ENCODE data around the gene DNAH2.

Gene DNAH2

DNA sequence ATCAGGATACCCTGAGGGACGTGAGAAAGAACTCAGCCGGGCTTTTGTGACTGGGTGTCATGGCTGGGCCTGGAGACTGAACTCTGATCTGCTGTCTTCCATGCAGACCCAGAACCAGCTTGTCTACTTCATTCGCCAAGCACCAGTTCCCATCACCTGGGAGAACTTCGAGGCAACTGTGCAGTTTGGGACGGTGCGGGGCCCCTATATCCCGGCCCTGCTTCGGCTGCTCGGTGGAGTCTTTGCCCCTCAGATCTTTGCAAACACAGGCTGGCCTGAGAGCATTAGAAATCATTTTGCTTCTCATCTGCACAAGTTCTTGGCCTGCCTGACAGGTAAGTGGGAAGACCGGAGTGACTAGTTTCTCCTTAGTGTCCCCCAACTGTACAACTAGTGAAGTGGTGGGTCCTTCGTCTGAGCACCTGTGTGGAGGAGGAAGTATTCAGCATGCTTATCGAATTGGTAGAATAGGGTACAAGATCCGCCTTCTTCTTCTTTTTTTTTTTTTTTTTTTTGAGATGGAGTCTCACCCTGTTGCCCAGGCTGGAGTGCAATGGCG, 15.5 kb downstream of the DNAH2 start:
- Histone ChIP-seq H3K36me3 (no peaks in the 10 kb centered on the region), H3K9me3 (no peaks in the 10 kb centered on the region), H3K4me3 (ENCODE audit: low read depth, low read length) (no peak overlapping the region), H3K4me1 (no peaks in the 10 kb centered on the region), H3K27me3 (peaks cover 4% of the 10 kb centered on the region; the same call in 1 of the 2 replicates)
- TF ChIP-seq, protein P1, sequence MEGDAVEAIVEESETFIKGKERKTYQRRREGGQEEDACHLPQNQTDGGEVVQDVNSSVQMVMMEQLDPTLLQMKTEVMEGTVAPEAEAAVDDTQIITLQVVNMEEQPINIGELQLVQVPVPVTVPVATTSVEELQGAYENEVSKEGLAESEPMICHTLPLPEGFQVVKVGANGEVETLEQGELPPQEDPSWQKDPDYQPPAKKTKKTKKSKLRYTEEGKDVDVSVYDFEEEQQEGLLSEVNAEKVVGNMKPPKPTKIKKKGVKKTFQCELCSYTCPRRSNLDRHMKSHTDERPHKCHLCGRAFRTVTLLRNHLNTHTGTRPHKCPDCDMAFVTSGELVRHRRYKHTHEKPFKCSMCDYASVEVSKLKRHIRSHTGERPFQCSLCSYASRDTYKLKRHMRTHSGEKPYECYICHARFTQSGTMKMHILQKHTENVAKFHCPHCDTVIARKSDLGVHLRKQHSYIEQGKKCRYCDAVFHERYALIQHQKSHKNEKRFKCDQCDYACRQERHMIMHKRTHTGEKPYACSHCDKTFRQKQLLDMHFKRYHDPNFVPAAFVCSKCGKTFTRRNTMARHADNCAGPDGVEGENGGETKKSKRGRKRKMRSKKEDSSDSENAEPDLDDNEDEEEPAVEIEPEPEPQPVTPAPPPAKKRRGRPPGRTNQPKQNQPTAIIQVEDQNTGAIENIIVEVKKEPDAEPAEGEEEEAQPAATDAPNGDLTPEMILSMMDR (IDR thresholded peaks at IDR 0.05; ENCODE audit: low read depth, low read length): no peak
- DNase-seq: no peak

DNA sequence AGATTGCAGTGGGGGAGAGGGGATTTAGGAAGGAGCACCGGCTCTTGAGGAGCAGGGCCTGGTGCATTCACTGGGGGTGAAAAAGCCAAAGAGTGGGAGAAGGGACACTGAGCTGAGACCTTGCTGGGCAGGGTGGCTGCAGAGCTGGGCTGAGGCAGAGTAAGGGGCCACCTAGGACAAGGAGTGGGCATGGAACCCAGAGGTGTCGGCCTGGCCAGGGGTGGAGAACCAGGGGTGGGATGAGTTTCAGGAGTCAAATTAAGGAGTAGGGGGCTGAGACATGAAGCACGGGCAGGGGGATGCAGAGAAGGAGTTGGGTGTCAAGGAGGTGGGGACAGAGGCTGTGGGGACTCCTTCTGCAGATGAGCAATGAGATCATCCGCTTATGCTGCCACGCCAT, 20.1 kb downstream of the DNAH2 start:
- no peak for DNase-seq
- TF ChIP-seq, protein P1 (IDR thresholded peaks at IDR 0.05; ENCODE audit: low read depth, low read length): no peak
- no peaks in the 10 kb centered on the region for H3K4me1 ChIP-seq
- H3K9me3 ChIP-seq: no peaks in the 10 kb centered on the region
- peaks cover 9% of the 10 kb centered on the region for H3K27me3 ChIP-seq
- no peak overlapping the region for H3K4me3 ChIP-seq (ENCODE audit: low read depth, low read length)
- H3K36me3 ChIP-seq: no peaks in the 10 kb centered on the region

DNA sequence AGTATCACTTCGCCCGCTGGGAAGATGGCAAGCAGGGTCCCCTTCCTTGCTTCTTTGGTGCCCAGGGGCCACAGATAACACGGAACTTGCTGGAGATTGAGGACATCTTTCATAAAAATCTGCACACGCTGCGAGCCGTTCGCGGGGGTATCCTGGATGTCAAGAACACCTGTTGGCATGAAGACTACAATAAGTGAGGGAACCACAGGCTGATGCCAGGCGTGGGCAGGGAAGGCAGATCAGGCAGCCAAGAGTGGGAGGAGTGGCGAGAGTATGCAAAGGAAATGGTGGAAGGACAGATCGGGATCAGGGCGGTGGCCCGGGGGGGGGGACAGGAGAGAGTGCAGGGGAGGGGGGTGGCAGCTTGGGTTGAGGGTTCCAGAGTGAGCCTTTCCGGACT, 22.2 kb downstream of the DNAH2 start:
- Histone ChIP-seq H3K36me3 (no peaks in the 10 kb centered on the region), H3K4me1 (no peaks in the 10 kb centered on the region), H3K27me3 (peaks cover 9% of the 10 kb centered on the region), H3K4me3 (ENCODE audit: low read depth, low read length) (no peak overlapping the region), H3K9me3 (no peaks in the 10 kb centered on the region)
- no peak for DNase-seq
- TF ChIP-seq, protein P1 (IDR thresholded peaks at IDR 0.05; ENCODE audit: low read depth, low read length): no peak

DNA sequence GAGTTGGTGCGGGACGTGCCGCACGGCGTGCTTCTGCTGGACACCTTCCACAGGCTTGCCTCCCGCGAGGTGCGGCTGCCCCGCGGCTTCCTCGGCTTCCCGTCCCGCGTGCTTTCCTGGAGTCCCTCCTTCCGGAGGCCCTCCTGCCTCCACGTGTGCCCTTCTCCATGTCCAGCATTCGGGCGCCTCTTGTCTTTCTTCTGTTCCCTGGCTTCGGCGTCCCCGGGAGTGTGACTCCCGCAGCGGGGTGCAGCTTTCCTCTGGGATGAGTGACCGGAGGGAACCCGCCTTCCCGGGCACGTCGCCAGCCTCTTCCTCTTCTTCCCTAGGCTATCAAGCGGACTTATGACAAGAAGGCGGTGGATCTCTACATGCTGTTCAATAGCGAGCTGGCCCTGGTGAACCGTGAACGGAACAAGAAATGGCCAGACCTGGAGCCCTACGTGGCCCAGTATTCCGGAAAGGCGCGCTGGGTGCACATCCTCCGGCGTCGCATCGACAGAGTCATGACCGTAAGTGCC, 23.0 kb downstream of the DNAH2 start:
- no peaks in the 10 kb centered on the region for H3K4me1 ChIP-seq
- TF ChIP-seq, protein P1 (IDR thresholded peaks at IDR 0.05; ENCODE audit: low read depth, low read length): no peak
- DNase-seq: peak; percentile 22
- peak overlapping the region; percentile 51 for H3K4me3 ChIP-seq (ENCODE audit: low read depth, low read length)
- H3K27me3 ChIP-seq: peaks cover 9% of the 10 kb centered on the region
- H3K36me3 ChIP-seq: no peaks in the 10 kb centered on the region
- H3K9me3 ChIP-seq: no peaks in the 10 kb centered on the region

DNA sequence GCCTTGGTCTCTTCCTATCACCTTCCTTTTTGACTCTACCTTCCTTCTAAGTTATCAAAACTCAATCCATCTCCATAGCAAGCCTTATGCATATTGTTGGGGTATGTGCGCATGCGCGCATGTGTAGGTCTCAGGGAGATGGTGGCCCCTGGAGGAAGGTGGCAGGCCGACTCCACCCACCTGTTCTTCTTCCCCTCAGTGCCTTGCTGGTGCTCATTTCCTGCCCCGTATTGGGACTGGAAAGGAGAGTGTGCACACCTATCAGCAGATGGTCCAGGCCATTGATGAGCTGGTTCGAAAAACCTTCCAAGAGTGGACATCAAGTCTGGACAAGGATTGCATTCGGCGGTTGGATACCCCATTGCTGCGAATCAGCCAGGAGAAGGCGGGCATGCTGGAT, 25.2 kb downstream of the DNAH2 start:
- DNase-seq: no peak
- no peaks in the 10 kb centered on the region for H3K9me3 ChIP-seq
- H3K27me3 ChIP-seq: peaks cover 6% of the 10 kb centered on the region
- TF ChIP-seq, protein P1 (IDR thresholded peaks at IDR 0.05; ENCODE audit: low read depth, low read length): no peak
- H3K36me3 ChIP-seq: no peaks in the 10 kb centered on the region
- no peaks in the 10 kb centered on the region for H3K4me1 ChIP-seq
- no peak overlapping the region for H3K4me3 ChIP-seq (ENCODE audit: low read depth, low read length)

DNA sequence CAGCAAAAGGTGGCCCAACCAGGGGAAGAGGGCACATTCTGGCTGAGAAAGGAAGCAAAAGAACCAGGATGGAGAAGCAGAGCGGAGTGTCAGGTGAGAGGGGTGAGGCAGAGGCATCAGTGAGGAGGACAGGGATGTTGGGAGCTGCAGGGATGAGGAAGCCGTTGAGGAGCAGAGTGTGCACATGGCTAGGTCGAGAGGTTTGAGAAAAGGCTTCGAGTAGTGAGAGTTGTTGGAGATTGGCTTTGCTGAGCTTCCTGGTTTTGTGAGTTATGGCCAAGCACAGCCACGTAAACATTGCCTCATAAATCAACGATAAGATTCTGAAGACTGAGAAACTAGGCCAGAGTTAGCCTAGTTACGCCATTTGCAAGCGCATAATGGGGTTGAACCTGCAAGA, 26.9 kb downstream of the DNAH2 start:
- peaks cover 6% of the 10 kb centered on the region for H3K27me3 ChIP-seq
- no peak overlapping the region for H3K4me3 ChIP-seq (ENCODE audit: low read depth, low read length)
- no peaks in the 10 kb centered on the region for H3K36me3 ChIP-seq
- no peak for DNase-seq
- TF ChIP-seq, protein P1 (IDR thresholded peaks at IDR 0.05; ENCODE audit: low read depth, low read length): no peak
- H3K4me1 ChIP-seq: no peaks in the 10 kb centered on the region
- H3K9me3 ChIP-seq: no peaks in the 10 kb centered on the region

Data from BE2C (cell line).